WERI-Rb-1 (cell line): ENCODE measurements around the gene CFAP73.

Experiments used
- DNase-seq: peaks from one replicate; pipeline ENCODE4 v3.0.0-alpha.2; 2020
- H3K27ac ChIP-seq: fragments of 250-450 bp; sonication (Bioruptor Pico); 2 replicates; pipeline ENCODE4 v1.5.1; 2020; ENCODE audit warnings: mild to moderate bottlenecking, moderate library complexity
- H3K27me3 ChIP-seq: fragments of 250-450 bp; sonication (Bioruptor Pico); 2 replicates; pipeline ENCODE4 v1.5.1; 2021; ENCODE audit warnings: mild to moderate bottlenecking, low read depth, moderate library complexity; ENCODE audit not compliant: insufficient read depth, severe bottlenecking
- H3K36me3 ChIP-seq: fragments of 250-450 bp; sonication (Bioruptor Pico); 2 replicates; pipeline ENCODE4 v1.5.1; 2020; ENCODE audit warnings: mild to moderate bottlenecking, moderate library complexity
- H3K4me3 ChIP-seq: 2 replicates; pipeline ENCODE4 v1.5.1; 2011; ENCODE audit warnings: low read depth, mild to moderate bottlenecking, control low read depth, low read length
- H3K9me3 ChIP-seq: fragments of 250-450 bp; sonication (Bioruptor Pico); 2 replicates; pipeline ENCODE4 v1.5.1; 2021; ENCODE audit warnings: mild to moderate bottlenecking, moderate library complexity; ENCODE audit not compliant: severe bottlenecking
- CTCF ChIP-seq: IDR thresholded peaks from 2 replicates; pipeline ENCODE4 v1.5.1; 2011; ENCODE audit warnings: low read depth, mild to moderate bottlenecking, control low read depth, inconsistent platforms, low read length

The CFAP73 gene

GRCh38 chr12:113133036-113133435 is 16.5 kb upstream of the CFAP73 start:
- DNase-seq: no peak
- Histone ChIP-seq H3K27ac (no peak overlapping the region), H3K36me3 (no peaks in the 10 kb centered on the region)

GRCh38 chr12:113133666-113134065 is 15.9 kb upstream of the CFAP73 start:
- TF ChIP-seq CTCF: no peak
- no peak overlapping the region for H3K27ac ChIP-seq
- no peaks in the 10 kb centered on the region for H3K27me3 ChIP-seq
- no peaks in the 10 kb centered on the region for H3K36me3 ChIP-seq
- H3K9me3 ChIP-seq: no peaks in the 10 kb centered on the region
- no peak overlapping the region for H3K4me3 ChIP-seq
- no peak for DNase-seq

More at GRCh38 chr12:113133036-113133435, 16.5 kb upstream of the CFAP73 start:
- Histone ChIP-seq H3K4me3 (no peak overlapping the region), H3K27me3 (no peaks in the 10 kb centered on the region), H3K9me3 (no peaks in the 10 kb centered on the region)
- no peak for TF ChIP-seq CTCF

- Histone ChIP-seq H3K36me3 (no peaks in the 10 kb centered on the region), H3K4me3 (no peak overlapping the region), H3K27ac (no peak overlapping the region), H3K27me3 (no peaks in the 10 kb centered on the region), H3K9me3 (no peaks in the 10 kb centered on the region)
- TF ChIP-seq CTCF: no peak
- no peak for DNase-seq
These were observed 15.5 kb upstream of the CFAP73 start for GRCh38 chr12:113134071-113134470.

- no peak for TF ChIP-seq CTCF
- Histone ChIP-seq H3K36me3 (no peaks in the 10 kb centered on the region), H3K4me3 (no peak overlapping the region), H3K27ac (no peak overlapping the region), H3K9me3 (no peaks in the 10 kb centered on the region), H3K27me3 (no peaks in the 10 kb centered on the region)
- DNase-seq: no peak
These were observed 15.0 kb upstream of the CFAP73 start for GRCh38 chr12:113134521-113134951.

- DNase-seq: peak; percentile 87
- Histone ChIP-seq H3K27me3 (no peaks in the 10 kb centered on the region), H3K9me3 (no peaks in the 10 kb centered on the region), H3K4me3 (peak within 1 kb of the TSS; percentile 46), H3K36me3 (no peaks in the 10 kb centered on the region), H3K27ac (no peak within 1 kb of the TSS)
- peak; percentile 59 for TF ChIP-seq CTCF
These were observed 14.1 kb upstream of the CFAP73 start, which contains the start of gene RASAL1 for GRCh38 chr12:113135178-113136127. RASAL1 (minus strand) TSS chr12:113135761; CDS start chr12:113135462, 299 bp downstream.
